HUES6 (cell line): ENCODE data around the gene ALG9.

ENCODE experiments used
- H3K27ac ChIP-seq: 2 replicates; pipeline ENCODE4 v1.7.0; 2013; ENCODE audit warnings: low read depth, mild to moderate bottlenecking, low read length, inconsistent platforms
- H3K27me3 ChIP-seq: 2 replicates; pipeline ENCODE4 v1.6.1; 2013; ENCODE audit warnings: low read length; ENCODE audit not compliant: control insufficient read depth, insufficient read depth
- H3K36me3 ChIP-seq: 2 replicates; pipeline ENCODE4 v1.6.1; 2013; ENCODE audit warnings: low read length; ENCODE audit not compliant: control insufficient read depth, insufficient read depth
- H3K4me1 ChIP-seq: 2 replicates; pipeline ENCODE4 v1.6.1; 2013; ENCODE audit warnings: low read length; ENCODE audit not compliant: control insufficient read depth, insufficient read depth
- H3K4me3 ChIP-seq: 2 replicates; pipeline ENCODE4 v1.5.1; 2013; ENCODE audit warnings: low read depth, low read length
- H3K9ac ChIP-seq: one replicate; pipeline ENCODE4 v1.6.1; 2013; ENCODE audit warnings: mild to moderate bottlenecking, low read length
- H3K9me3 ChIP-seq: 2 replicates; pipeline ENCODE4 v1.6.1; 2013; ENCODE audit warnings: low read depth, low read length; ENCODE audit not compliant: control insufficient read depth, insufficient read depth

The ALG9 gene

GRCh38 chr11:111834432-111835163, 36.8 kb downstream of the ALG9 start:
- peaks cover 23% of the 10 kb centered on the region for H3K36me3 ChIP-seq
- peaks cover under 1% of the 10 kb centered on the region; the same call in 1 of the 2 replicates for H3K4me1 ChIP-seq
- H3K9me3 ChIP-seq, result no peaks in the 10 kb centered on the region
- no peak overlapping the region for H3K4me3 ChIP-seq
- H3K27ac ChIP-seq, result no peak overlapping the region
- no peak overlapping the region for H3K9ac ChIP-seq
- H3K27me3 ChIP-seq, result no peaks in the 10 kb centered on the region

DNA sequence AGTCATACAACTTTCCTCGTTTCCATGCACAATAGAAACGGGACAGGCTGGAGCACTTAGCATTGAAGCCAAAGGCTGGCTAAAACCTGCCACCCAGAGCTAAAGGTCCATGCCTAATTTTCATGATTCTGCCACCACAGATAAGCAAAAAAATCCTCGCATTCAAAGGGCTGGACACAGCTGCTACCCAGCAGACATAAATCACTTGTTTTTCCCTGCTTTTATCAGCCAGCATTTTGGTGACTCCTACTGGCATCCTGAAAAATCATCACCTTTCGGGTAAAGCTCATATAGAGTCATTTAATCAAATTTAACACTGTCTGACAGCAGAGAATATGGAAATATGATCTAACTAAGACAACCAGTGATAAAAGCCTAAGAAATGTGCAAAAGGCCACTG, 37.9 kb downstream of the ALG9 start:
- Histone ChIP-seq H3K4me3 (no peak overlapping the region), H3K9ac (no peak overlapping the region), H3K36me3 (peaks cover 23% of the 10 kb centered on the region), H3K4me1 (no peaks in the 10 kb centered on the region), H3K9me3 (no peaks in the 10 kb centered on the region), H3K27ac (no peak overlapping the region), H3K27me3 (no peaks in the 10 kb centered on the region)

GRCh38 chr11:111829185-111829968, 42.0 kb downstream of the ALG9 start:
- Histone ChIP-seq H3K4me3 (no peak overlapping the region), H3K27me3 (no peaks in the 10 kb centered on the region), H3K9me3 (no peaks in the 10 kb centered on the region), H3K9ac (no peak overlapping the region), H3K36me3 (no peaks in the 10 kb centered on the region), H3K27ac (no peak overlapping the region), H3K4me1 (no peaks in the 10 kb centered on the region)

DNA sequence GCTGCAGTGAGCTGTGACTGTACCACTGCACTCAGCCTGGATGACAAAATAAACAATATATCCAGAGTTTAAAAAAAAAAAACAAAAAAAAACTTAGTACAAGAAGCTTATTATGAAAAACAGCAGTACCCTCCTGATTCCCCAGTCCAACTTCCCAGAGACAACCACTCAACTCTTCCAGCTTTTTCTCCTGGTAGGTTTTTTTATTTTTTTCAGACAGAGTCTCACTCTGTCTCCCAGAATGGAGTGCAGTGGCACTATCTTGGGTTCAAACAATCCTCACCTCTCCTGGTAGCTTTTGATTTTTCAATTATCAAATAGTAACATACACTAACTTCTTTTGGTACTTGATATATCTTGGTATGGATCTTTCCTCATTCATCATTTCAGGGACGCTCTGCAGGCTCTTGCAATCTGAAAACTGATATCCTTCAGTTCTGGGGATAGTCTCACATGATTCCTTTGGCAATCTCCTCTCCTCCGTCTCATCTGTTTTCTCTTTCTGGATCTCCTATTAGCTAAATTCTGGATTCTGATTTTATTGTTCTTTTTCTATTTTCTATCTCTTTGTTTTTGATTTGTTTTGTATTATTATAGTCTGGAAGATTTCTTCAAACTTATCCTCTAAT, 44.9 kb downstream of the ALG9 start:
- Histone ChIP-seq H3K9me3 (no peaks in the 10 kb centered on the region), H3K36me3 (no peaks in the 10 kb centered on the region), H3K4me1 (peaks cover 12% of the 10 kb centered on the region; the same call in 1 of the 2 replicates), H3K4me3 (no peak overlapping the region), H3K27me3 (no peaks in the 10 kb centered on the region), H3K9ac (no peak overlapping the region), H3K27ac (no peak overlapping the region)

DNA sequence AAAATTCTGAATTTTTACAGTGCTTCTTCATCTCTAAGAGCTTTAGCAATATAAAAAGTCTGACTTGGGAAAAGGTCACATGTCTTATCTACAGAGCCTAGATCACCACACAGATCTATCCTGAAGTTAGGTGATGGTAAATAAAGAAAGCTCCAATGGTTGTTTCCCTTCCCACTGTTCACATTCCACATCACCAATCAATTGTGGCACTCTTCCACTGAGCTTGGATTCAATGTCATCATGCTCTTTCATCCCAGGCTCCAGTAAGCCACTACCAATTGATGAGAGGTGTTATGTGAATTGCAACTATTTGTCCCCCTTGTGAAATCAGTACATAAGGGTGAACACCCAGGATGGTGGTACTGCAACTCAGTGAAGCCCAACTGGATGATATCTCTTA, 47.8 kb downstream of the ALG9 start:
- Histone ChIP-seq H3K36me3 (no peaks in the 10 kb centered on the region), H3K9ac (no peak overlapping the region), H3K4me3 (no peak overlapping the region), H3K9me3 (no peaks in the 10 kb centered on the region), H3K27ac (no peak overlapping the region), H3K27me3 (no peaks in the 10 kb centered on the region), H3K4me1 (peaks cover 12% of the 10 kb centered on the region; the same call in 1 of the 2 replicates)

GRCh38 chr11:111823131-111823530, 48.2 kb downstream of the ALG9 start:
- Histone ChIP-seq H3K4me1 (peaks cover 12% of the 10 kb centered on the region; the same call in 1 of the 2 replicates), H3K9ac (no peak overlapping the region), H3K27ac (peak overlapping the region; percentile 59; the same call in 1 of the 2 replicates), H3K36me3 (no peaks in the 10 kb centered on the region), H3K27me3 (no peaks in the 10 kb centered on the region), H3K9me3 (no peaks in the 10 kb centered on the region), H3K4me3 (no peak overlapping the region)

DNA sequence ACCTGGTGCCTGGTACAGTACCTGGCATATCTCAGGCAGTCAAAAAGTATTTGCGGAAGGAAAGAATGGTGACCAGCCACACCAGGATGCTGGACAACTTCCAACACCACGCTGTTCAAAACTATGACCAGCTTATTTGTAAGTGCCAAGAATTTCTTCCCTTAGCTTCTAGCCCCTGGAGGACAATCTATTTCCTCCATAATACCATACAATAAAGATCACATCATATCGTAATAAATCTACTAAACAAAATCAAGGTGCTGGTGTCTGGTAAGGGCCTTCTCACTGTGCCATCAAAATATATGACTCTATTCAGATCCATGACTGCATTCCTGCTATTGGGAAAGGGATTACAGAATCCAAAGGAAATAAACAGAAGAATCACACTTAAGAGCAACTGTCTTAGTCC, 51.5 kb downstream of the ALG9 start:
- Histone ChIP-seq H3K36me3 (no peaks in the 10 kb centered on the region), H3K27ac (no peak overlapping the region), H3K27me3 (no peaks in the 10 kb centered on the region), H3K9me3 (no peaks in the 10 kb centered on the region), H3K9ac (no peak overlapping the region), H3K4me1 (peaks cover 12% of the 10 kb centered on the region; the same call in 1 of the 2 replicates), H3K4me3 (no peak overlapping the region)

DNA sequence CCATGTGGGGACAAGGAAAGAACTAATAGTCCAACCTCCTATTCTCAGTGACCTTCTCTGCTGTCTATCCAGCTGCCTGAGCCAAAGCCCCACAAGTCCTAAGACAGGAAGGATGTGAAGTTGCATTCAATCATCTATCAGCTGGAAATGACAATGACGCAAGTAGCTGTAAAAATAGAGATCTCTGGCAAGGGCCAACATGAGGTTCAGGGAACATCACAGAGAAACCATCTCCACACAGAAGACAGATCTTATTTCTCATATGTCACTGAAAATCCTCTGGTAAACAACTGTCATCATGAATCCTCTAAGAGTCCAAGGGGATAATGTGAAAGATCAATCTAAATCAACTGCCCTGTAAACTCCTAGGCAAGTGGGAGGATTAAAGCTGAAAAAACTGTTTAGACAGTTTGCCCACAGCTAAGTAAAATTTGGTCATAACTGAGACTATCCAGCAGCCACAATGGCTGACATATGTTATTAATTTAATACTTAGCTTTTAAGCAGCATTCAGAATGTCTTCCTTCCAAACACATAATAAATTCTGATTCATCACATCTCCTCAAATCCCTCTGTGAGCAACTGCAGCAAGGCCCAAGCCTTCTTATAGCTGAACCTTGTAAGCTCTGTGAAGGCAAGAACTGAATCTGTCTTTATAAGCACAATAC, 52.1 kb downstream of the ALG9 start:
- Histone ChIP-seq H3K27ac (no peak overlapping the region), H3K4me3 (no peak overlapping the region), H3K9me3 (no peaks in the 10 kb centered on the region), H3K27me3 (no peaks in the 10 kb centered on the region), H3K9ac (no peak overlapping the region), H3K4me1 (peaks cover 12% of the 10 kb centered on the region; the same call in 1 of the 2 replicates), H3K36me3 (no peaks in the 10 kb centered on the region)

DNA sequence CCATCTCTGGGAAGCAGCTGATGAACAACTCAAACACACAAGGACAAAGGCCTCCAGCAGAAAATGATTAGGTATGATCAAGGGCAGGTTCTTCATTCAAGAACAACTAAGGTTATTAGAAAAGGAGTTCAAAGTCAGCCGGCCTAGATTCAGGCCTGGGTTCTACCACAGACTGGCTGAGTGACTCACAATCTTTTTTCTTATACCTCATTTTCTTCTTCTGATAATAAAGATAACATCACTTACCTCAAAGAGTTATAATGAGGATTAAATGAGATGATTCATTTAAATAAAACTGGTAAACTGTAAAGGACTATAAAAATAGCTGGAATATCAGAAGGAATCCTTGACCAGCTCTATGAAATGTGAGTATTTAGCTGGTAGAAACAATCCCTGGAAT, 55.9 kb downstream of the ALG9 start:
- Histone ChIP-seq H3K9ac (no peak overlapping the region), H3K27me3 (no peaks in the 10 kb centered on the region)

GRCh38 chr11:111814557-111815320, 56.6 kb downstream of the ALG9 start:
- H3K9me3 ChIP-seq, result no peaks in the 10 kb centered on the region
- H3K27me3 ChIP-seq, result no peaks in the 10 kb centered on the region
- H3K27ac ChIP-seq, result no peak overlapping the region
- no peak overlapping the region for H3K9ac ChIP-seq
- no peaks in the 10 kb centered on the region for H3K4me1 ChIP-seq
- no peak overlapping the region for H3K4me3 ChIP-seq
- no peaks in the 10 kb centered on the region for H3K36me3 ChIP-seq

More for the DNA sequence above, 55.9 kb downstream of the ALG9 start:
- no peaks in the 10 kb centered on the region for H3K36me3 ChIP-seq
- H3K4me3 ChIP-seq, result no peak overlapping the region
- H3K9me3 ChIP-seq, result no peaks in the 10 kb centered on the region
- H3K4me1 ChIP-seq, result no peaks in the 10 kb centered on the region
- H3K27ac ChIP-seq, result no peak overlapping the region
